GM19372 (cell line): ENCODE results near the gene TSR3.

Experiments
- ATAC-seq: cut with Tn5 transposase; IDR thresholded peaks from one replicate; pipeline ENCODE4 v1.9.1; 2021; ENCODE audit warnings: mild to moderate bottlenecking, low read depth, moderate library complexity; ENCODE audit not compliant: unreplicated experiment

The TSR3 gene

DNA sequence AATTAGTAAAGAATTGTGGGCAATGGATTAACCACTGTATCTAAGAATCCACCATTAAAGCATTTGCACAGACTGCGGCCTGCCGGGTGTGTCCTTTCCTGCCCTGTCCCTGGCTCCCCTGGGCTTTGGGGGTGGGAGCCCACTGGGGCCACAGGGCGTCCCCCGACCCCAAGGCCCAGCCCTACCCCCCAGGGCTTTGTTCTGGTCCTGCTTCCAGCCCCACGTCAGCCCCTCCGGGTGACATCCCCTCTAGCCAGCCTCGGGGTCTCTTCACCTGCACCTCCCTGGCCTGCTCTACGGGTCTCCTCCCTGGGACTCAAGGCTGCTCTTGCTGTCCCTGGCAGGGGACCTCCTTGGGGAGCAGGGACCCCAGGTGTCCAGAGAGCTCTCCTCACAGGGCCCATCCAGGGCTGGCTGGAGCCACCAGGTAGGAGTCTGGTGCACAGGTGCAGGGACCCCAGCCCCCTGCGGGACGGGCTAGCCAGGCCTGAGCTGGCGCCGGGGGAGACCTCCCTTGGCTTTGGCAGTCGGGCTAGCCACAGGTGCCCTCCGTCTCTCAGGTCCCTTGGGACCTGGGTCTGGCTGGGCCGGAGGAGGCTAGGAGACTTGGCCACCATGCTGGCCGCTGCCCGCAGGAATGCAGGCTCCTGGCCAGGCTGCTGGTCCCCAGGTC is 24.6 kb downstream of the TSR3 start:
- ATAC-seq, result no peak

DNA sequence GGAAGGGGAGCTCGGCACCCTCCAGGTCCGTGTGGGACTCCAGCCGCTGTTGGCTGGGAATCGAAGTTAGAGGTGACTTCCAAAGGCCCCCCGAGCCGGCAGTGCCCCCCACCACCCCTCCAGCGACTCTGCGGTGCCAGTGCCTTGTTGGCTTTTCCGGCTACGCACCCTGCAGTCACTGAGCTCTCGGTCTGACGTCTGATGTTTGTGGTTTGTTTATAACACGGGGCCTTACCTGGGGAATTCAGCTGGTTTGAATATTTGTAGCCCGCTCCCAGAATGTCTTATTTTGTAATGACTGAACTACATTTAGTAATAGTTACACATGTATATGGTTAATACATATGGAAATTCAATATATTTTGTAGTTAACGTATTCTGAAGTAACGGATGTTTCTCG is 25.3 kb downstream of the TSR3 start:
- no peak for ATAC-seq

GRCh38 chr16:1325673-1326371 is 25.9 kb downstream of the TSR3 start:
- no peak for ATAC-seq

GRCh38 chr16:1325261-1325660 is 26.4 kb downstream of the TSR3 start:
- no peak for ATAC-seq

GRCh38 chr16:1324286-1324826 is 27.3 kb downstream of the TSR3 start:
- ATAC-seq, result no peak

DNA sequence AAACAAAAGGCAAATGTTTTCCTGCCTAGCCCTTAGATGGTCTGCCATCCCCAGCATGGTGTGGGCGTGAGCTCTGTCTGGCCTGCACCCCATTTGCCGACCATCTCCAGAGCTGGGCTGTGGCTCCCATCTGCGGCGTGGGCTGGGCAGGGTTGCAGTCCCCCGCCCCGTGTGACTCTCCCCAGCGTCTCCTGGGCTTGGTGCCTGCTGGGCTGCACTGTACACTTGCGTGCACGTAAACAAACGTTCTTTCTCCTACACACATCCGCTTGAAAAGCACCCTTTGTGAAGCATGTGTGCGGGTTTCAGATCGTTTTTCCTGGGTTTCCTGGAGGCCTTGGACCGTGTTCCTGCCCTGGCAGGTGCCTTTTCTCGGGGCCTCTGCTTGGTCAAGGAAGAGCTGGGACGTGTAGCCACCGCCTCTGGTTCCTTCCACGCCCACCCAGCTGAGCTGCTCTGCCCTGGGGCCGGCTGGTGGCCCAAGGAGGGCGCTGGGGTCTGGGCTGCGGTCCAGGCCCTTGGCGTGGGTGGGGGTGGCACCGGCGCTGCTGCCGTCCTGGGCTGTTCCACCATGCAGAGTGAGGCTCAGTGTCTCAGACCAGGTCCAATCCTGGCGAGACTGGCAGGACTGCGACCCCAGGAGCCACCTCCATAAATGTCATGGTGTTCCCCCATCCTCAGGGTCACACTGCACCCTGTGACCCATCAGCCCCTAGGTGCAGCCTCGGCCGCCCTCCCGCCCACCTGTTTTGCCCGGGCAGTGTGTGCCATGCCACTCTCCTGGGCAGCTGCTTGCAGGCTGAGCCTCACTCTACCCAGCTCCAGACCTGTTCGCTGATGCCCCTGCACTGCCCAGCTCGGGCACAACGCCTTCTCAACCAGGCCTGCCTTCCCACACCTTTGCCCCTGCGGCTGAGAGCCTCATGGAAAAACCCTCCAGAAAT is 28.1 kb downstream of the TSR3 start:
- no peak for ATAC-seq

- no peak for ATAC-seq
Measured at GRCh38 chr16:1322407-1322806, 29.3 kb downstream of the TSR3 start.

DNA sequence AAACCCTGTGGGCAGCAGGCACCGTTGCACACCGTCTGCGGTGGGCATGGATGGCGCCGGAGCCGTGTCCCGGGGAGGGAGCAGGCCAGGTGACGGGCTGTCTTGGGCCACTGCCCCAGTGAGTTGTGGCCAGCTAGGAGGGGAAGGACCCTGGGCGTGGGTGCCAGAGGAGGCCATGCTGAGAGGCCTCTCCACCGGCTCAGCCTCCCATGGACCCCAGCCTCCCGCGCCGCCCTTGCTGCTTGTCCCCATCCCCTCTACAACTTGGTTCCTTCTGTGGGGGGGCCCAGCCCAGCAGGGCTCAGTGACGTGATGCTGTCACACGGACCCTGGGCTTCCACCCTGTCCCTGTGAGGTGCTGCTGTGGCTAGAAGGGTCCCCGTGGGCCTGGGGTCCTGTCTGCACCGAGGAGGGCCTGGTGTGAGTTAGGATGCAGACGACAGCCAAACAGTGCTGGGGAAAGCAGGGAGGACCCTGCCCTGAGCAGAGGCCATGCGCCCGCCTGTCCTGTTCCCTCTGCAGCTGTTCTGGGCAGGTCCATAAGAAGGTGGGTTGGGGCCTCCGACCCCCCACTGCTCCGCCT is 30.9 kb downstream of the TSR3 start:
- no peak for ATAC-seq

GRCh38 chr16:1320097-1320496 is 31.6 kb downstream of the TSR3 start:
- no peak for ATAC-seq

DNA sequence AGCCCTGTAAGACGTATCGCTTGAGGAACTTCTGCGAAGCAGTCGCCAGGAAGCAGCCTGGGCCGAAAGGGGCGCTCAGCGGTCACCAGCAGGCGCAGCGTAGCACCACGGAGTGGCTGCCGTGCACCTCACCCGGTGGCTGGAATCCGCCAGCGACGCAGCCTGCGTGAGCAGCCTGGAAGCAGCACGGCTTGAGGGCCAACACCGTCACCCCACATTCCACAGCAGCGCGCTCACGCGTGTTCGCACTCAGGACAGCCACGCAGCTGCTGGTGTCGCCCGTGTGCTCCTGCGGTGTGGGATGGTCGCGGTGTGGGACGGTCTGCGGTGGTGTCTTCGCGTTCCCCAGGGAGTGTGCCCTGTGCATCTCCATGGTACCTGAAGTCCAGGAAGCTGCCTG is 32.6 kb downstream of the TSR3 start:
- ATAC-seq, result no peak

DNA sequence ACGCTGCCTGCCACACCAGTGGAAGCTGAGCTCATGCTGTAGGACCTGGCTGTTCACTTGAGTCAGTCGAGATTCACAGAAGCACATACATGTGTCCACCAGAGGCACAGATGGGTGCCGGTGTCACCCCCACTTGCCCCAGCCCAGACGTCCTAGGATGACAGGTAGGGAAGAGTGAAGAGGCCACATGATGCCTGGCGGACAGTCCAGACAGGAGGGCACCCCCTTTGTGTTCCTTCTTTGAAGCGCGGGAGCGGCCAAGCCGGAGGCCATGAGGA is 33.5 kb downstream of the TSR3 start:
- no peak for ATAC-seq

DNA sequence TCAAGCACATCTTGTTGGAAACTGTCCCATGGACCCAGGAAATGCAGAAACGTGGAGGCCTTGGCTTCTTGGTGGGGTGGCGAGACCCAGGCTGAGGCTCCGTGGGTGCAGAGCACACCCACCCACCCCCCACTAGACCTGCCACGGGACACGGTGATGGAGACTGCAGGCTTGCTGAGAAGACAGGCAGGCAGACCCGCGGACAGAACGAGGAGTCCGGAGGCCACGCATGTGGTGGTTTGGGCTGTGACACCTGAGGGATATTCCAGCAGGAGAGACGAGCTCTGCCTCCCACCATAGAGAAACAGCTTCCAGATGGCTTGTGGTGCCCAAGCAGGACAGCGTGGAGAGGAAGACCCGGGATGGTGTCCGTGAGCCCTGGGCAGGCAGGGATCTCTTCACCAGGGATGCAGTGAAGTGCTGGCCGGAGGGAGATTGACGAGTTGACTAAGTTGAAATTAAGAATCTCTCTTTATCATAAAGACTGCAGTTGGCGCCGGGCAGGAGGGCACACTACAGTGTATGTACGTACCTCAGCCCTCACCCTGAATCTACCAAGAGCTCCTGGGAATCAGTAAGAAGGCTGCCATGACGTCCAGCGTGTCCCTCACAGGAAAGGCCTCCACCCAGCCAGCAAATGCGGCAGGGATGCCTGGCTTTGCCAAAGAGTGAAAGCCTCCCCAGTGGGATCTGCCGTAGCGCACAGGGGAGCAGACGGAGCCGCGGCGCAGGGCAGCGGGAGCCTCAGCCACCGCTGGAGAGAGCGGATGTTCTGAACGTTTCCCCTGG is 34.0 kb downstream of the TSR3 start:
- no peak for ATAC-seq

DNA sequence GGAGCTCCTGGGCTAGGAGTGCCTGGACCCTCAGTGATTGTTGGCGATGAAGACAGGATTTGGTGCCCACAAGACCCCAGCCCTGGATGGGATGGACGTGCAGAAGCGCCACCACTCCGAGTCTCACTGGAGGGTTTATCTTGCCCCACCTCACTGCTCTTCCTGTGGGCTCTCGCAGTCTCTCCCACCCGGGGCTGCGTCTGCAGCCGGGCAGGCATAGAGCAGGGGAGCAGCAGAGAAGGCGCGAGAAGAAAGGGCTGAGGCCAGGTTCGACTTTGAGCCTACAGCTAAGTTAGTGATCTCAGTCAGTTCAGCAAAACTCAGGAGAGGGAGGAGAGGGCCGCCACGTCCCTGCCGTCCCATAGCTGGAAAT is 35.7 kb downstream of the TSR3 start:
- ATAC-seq, result no peak

DNA sequence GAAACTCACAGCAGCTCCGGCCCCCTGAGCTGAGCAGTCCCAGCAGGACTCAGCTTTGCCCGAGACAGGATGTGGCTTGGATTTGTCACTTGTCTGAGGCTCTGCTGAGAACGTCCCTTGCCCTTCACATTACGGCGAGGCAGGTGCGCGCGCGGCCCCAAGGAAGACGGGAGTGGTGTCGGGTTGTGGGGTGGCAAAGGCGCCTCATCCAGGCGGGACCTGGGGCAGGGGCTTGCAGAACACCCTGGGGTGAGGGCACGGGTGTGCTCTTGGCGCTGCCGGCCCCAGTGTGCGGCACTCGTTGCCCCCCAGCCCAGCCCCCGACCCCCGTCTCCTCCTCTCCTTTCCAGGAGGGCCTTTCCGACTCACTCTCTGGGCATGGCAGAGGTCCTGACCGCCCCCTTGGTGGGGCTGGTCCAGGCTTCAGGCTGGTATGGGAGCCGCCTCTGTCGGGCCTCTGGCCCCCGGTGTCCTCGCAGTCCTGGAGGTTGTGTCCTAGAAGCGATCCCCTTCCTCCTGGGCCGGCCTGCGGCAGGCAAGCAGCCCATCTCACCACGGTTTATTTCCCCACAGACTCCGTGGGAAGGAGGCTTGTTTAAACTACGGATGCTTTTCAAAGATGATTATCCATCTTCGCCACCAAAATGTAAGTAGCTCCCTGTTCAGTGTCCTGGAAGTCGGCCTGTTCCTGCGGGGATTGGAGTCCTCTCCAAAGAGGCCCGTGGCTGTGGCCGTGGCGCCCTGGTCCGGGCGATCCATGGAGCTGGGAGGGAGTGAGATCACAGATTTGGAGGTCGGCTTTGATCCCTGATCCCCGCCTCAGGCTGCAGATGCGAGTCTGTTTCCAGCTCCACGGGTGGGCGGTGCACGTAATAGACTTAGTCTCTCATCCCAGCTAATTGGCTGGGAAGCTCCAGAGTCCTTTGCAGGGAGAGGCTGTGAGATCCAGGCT is 36.3 kb downstream of the TSR3 start:
- ATAC-seq, result no peak

- no peak for ATAC-seq
Measured at GRCh38 chr16:1314399-1315068, 37.1 kb downstream of the TSR3 start.

DNA sequence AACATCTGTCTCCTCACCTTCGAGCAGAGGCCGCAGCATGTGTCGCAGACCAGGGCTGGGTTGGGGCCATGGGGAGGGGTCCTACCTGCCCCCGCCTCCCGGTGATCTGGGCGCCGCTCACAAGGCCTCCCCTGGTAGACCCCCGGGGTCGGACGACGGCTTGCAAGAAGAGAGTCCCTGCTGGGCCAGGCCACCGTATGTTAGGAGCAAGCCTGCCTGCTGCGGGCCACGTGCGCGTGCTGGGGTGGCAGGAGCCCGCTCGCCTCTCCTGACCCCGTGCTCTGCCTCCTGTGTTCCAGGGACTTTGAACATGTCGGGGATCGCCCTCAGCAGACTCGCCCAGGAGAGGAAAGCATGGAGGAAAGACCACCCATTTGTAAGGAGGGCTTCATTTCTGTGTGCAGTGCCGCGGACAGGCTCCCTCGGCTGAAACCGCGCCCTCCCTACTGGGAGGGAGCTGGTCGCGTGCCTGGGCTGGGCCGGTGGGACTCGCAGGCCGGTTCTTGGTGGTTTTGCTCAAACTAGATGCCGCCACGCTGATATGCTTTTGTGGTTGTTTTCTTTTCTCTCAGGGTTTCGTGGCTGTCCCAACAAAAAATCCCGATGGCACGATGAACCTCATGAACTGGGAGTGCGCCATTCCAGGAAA is 37.8 kb downstream of the TSR3 start:
- no peak for ATAC-seq

DNA sequence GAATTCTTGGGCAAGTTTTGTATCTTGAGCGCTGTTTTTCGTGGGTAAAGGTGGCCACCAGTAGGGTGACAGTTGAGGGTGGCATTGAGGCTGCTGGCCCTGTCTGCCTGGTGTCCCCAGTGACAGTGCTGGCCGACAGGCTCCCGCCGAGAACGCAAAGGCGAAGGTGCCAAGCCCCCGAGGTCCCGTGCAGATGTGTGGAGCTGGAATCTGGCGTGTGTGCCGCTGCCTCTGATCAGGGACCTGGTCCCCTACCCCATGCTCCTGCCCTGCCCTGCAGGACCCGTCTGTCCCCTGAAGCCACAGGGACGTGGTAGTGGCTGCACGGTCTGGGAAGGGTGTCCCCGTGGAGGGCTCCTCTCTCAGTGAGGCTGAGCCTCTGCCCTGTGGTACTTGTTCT is 38.8 kb downstream of the TSR3 start:
- no peak for ATAC-seq

DNA sequence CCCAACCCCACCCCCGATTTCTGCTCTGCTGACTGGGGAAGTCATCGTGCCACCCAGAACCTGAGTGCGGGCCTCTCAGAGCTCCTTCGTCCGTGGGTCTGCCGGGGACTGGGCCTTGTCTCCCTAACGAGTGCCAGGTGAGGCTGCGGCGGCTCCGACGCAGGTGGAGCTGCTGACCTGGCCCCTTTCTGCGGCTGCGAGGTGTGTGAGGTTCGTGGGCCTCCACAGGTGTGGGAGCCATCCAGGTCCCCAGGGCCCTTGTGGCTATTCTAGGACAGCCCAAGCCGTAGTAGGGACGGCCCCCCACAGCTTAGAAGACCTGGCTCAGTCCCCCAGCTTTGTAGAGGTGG is 39.2 kb downstream of the TSR3 start:
- no peak for ATAC-seq
